DMS53 treated with DMSO at 0.1 percent for 48 hours (cell line): ENCODE data around the gene KCNIP2.
"Not testable (repeated sequence)": the region's sequence is repeated elsewhere in the genome, so short reads cannot be mapped to it uniquely, and the experiment has no call there.

Source experiments
- DNase-seq: peaks from one replicate; lab custom pipeline; 2025; ENCODE audit not compliant: unreplicated experiment; lab: John Stamatoyannopoulos, UW

The KCNIP2 gene

GRCh38 chr10:101829561-101830315 is 13.9 kb downstream of the KCNIP2 start:
- DNase-seq: no peak

DNA sequence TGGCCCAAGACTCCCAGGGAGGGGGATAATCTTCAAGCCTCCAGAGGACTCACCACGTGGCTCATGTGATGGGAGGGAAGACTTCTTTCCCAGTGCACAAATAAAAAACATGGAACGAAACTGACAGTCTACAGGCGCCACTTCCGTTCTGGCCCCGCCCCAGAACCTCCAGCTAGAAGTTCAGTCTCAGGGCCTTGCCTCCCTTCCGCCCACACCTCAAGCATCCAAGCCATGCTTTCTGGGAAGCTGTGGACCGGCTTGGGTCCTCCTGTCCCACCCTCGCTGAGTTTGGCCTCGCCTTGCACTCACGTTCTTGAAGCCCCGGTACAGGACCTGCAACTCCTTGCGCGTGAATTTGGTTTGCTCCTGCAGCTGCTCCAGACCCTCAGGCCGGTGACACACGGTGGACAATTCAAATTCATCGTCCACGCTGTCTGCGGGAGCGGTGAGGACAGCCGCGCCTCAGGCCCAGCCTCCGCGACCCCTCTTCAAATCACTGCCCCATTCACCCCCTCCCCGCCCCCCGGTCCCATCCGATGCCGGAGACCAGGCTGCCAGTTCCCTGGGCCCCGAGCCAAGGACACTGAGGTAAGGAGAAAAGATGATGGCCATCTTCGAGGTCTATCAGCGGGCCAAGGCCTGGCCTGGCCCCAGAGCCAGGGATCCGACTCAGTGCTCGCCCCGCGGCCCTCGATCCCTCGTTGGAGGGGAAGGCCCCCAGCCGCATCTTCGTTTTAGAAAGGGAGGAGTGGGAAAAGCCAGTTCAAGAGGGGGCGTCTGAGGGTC is 14.6 kb downstream of the KCNIP2 start:
- no peak for DNase-seq

GRCh38 chr10:101827919-101828600 is 15.5 kb downstream of the KCNIP2 start:
- no peak for DNase-seq

DNA sequence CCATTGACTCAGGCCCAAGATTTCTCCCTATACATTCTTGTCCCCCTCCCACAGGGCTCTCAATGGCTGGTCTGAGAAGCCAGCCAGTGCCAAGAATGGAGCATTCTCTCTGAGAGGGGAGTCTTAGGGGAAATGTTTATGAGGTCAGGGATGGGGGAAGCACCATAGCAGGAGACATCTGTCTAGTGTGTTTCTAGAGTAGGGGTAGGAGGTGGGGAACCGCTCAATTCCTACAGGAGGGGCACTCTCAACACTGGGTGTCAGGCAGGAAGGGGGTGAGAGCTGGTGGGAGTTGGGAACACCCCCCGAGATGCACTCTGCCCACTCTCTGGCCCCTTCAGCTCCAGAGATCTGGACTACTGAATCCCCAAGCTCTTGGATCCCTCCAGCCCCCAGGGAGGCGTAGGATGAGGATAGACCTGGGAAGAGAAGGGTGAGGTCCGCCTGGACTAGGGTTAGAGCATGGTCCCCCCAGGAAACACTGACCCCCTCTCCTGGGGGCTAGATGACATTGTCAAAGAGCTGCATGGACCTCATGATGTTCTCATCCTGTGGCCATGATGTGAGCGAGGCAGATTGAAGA is 16.7 kb downstream of the KCNIP2 start:
- no peak for DNase-seq

DNA sequence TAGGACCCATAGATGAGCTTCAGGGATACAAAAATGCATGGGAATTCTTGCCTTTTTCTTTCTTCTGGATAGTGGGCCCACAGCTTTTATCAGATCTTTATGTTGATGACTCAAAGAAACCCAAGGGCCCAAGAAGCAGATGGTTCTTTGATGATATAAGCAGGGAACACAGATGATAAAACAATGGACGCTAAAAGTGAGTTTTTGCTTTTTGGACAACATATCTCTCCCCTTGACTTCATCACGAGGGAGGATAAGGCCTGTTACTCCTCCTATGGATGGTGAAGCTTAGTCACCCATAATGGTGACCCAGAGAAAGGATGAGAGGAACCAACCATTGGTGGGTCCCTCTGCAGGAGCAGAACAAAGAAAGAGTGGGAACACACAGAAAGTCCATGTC is 18.9 kb downstream of the KCNIP2 start:
- no peak for DNase-seq

DNA sequence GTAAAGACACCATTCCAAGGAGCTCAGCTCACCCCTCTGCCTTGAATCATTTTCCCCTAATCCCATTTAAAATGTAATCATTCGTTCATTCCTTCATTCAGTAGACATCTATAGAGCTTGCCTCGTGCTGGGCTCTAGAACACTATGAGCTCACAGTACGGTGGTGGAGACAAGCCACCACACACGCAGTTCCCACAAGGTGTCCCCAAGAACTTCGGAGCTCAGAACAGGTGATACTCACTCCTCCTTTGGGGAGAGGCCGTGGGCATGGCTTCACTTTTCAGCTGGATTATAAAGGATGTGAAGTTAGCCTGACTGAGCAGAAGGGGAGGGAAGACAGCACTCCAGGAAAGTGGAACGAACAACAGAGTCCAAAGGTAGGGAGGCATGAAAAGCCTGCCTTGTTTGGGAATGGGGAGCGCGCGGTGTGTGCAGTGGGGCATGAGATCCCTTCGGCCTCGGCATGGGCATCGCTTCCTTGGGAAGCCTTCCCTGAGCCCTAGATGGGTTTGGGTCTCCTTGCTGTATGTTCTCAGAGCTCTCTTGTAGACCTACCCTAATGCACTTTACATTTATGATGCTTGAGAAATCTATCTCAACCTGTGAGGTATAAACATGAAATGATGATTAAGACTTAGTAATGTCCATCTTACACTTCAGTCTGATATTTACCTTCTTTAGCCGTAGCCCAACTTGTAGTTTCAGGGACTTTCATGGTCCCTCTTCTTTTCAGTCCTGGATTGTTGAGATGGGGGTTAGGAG is 24.5 kb downstream of the KCNIP2 start:
- peak; percentile 52 for DNase-seq

DNA sequence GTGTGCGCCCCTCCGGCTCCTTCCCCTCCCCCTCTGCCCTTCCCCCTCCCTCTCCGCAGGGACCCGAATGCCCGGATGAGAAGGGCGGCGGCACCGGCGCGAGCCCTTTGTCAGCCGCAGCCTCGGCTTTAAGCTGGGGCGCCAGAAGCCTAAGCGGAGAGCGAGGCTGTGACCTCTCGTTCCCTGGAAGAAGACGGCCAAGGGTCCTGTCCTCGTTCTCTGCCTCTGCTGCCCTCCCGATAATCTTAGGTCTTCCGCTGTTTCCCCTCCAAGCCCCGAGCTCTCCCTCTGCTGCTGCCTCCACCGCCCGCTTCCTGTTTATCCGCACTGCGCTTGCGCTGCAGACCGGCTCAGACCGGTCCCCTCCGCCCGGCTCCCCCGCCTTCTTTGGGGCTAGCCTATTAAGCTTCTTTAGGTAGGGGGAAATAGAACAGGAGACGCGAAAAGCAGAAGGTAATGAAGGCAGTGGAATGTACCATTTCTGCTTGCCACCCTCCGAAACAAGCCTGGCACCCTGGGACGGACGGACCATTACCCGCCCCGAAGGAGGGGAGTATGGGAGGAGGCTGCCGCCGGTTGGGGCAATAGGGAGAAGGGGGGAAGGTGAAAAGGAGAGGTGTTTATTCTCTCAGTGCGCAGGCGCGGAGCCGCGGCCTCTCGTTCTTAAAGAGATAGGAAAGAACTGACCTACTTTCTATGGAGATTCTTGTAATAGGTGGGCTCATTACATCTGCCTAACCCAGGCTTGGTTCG is 25.3 kb downstream of the KCNIP2 start, which contains the start of gene OGA:
OGA (minus strand) TSS at position 326 of the 753 bp plus-strand sequence. CDS start 422 bp downstream, outside the sequence.
- peak; percentile 98 for DNase-seq

- DNase-seq: no peak
These were observed 26.1 kb downstream of the KCNIP2 start for GRCh38 chr10:101817337-101818118.

DNA sequence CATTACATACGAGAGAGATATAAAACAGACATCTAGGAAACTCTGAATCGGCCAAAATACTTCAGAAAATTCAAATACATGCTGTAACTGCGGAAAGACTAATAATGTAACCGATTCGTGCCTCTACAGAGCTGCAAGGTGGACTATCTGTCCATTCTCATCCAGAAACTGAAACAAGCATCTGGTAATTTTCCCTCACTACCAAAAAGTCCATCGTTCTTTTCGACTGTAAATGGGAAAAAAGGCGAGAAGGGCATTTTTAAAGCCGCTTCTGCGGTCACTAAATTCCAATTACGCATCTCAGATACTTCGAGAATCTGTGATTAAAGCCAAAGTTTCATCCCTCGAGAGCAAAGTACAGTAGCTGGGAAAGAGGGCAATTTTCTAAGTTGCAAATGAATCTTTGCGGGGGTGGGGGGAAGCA is 26.7 kb downstream of the KCNIP2 start:
- no peak for DNase-seq

GRCh38 chr10:101816376-101816775 is 27.2 kb downstream of the KCNIP2 start:
- DNase-seq: no peak

GRCh38 chr10:101814466-101815071 is 29.0 kb downstream of the KCNIP2 start:
- no peak for DNase-seq

DNA sequence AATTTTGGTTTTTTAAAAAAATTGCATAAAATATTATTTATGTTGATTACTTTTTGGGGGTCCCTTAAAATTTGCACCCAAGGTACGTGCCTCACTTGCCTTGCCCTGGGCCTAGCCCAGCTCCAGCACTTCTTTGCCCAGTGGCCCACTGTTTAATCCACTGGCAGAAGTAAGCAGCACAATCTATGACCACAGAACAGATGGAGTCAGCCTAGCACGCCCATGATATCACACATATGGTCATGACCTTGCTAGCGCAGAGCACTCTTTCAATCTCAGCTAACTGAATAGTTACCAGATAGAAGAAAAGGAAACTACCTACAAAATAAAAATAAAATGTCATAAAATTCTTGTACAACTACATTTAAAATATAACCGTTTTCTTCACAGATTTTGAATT is 31.0 kb downstream of the KCNIP2 start:
- no peak for DNase-seq

DNA sequence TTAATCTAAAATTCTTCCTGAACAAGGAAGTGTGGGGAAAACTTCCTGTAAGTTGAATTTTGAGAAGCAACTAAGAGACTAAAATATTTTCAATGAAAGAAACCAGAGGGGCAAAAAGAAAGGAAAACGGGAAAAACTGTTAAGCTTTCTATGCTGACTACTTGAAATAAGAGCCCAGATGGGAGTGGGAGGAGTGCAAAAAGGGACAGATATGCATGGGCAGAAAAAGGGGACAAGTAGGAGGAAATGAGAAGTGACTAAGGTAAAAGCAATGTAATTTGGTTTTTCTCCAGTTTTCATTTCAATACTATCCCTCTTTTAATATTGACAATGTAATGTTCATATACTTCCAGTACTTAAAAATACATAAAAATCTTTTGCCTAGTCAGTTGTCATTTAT is 36.4 kb downstream of the KCNIP2 start:
- DNase-seq: no peak

DNA sequence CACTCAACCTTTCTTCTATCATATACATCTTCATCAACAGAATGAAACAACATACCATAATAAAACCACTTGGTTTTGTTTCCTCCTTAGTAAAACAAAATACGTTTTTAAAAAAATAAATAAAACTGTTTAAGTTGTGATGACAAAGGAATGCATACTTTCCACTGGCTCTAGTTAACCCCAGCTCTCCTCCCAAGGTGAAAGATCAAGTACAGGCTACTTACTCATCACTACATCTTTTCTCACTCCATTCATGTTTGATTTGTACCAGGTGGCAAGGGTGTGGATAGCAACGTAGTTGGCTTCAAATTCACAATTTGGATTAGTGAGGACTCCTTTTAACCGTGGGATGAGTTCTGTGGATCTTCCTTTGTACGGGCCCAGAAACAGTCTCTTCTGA is 40.1 kb downstream of the KCNIP2 start:
- no peak for DNase-seq

DNA sequence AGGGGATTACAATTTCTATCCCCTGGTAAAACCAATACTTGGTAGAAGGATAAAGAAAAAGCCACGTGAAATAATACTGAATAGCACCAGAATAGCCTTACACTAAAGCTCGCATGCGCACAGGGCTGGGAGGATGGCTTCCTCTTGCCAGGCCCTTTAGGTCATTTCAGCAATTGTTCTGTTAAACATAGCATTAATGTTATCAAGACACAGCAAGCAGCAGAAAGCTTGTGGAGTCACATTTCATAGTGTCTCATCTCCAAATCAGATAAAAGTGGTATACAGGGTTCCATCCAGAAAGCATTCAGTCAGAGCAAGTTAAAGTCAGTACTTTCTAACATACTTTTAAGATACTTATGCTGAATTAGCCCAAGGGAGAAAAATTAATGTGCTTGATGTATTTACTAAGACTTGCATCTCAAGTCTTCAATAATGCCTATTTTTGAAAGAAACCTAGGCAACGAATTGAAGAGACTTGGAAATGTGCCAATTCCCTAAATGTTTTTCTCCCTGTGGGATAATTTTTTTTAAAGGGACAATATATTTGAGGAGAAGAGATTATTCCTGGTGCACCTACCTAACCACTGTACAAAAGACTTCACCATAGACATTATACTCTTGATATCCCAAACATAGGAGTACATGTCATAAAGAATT is 46.1 kb downstream of the KCNIP2 start:
- no peak for DNase-seq

DNA sequence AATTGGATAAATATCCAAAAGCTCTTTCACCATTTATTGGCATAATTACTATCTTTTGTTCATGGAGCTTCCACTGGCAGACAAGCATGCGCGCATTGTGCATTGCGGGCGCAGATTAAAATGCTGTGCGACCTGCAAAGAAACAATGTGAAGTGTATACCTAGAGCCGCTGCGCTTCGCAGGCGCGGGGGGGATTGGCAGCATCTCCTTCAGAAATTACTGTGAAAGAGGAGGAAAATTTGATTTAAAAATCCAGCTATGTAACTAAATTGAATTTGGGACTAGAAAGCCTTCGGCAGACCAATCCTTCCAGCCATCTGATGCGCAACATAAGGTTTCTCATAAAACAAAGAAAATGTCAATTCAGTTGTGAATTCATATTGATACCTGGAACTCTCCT is 50.1 kb downstream of the KCNIP2 start:
- DNase-seq: no peak

DNA sequence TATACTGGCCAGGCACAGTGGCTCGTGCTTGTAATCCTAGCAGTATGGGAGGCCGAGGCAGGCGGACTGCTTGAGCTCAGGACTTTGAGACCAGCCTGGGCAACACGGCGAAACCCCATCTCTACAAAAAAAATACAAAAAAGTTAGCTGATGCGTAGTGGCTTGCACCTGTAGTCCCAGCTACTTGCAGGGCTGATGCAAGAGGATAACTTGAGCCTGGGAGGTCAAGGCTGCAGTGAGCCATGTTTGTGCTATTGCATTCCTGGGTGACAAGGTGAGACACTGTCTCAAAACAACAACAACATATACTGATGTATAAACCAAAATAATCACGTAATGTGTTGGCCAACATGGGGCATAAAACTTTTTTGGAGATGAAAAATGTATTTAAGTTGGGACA is 53.9 kb downstream of the KCNIP2 start:
- no peak for DNase-seq

GRCh38 chr10:101789231-101789630 is 54.4 kb downstream of the KCNIP2 start:
- DNase-seq: not testable (repeated sequence)
